HepG2 (cell line): ENCODE results near the gene F7. TPM values are rescaled to one million over a fixed set of nuclear protein-coding genes. Genes with fewer than 3 reads are reported as not detected.
A peak's percentile ranks its signal among the peaks of the same experiment; 100 is the strongest.

Experiments used
- ATAC-seq: fragments of 200-7000 bp; cut with Tn5 transposase; 3 replicates; pipeline ENCODE4 v1.9.1; 2020; ENCODE audit warnings: mild to moderate bottlenecking, moderate library complexity
- BruUV-seq: library from RNA; stranded (reverse); fragments of 400-500 nt; replicated peaks from 2 replicates; lab custom pipeline; 2021; lab: Mats Ljungman, UMichigan
- CTCF ChIA-PET: fragments of 300-600 bp; formaldehyde crosslinking; extraction: SDS; loops from one replicate; lab custom pipeline; 2021; ENCODE audit warnings: low total read pairs, inconsistent platforms, low intra/inter-chr PET ratio; lab: Yijun Ruan, JAX
- POLR2A ChIA-PET: fragments of 350-600 bp; sonication (Branson Sonifier 250); formaldehyde crosslinking; loops from one replicate; lab custom pipeline; 2020; ENCODE audit warnings: antibody characterized with exemption, inconsistent platforms; lab: Yijun Ruan, JAX
- DNase-seq: peaks from one replicate; pipeline ENCODE4 v3.0.0-alpha.2; 2015; ENCODE audit warnings: low spot score
- FAIRE-seq: peaks from 3 replicates; lab custom pipeline; 2011; peaks lifted over from hg19 to GRCh38; lab: Jason Lieb, UNC
- H2AFZ ChIP-seq: one replicate; pipeline ENCODE4 v1.6.1; 2011; ENCODE audit warnings: low read length, inconsistent platforms
- H3K27ac ChIP-seq: fragments of 300-600 bp; 3 replicates; pipeline ENCODE4 v1.8.0; 2011; ENCODE audit warnings: mixed run types, mild to moderate bottlenecking, mixed read lengths, low read length, inconsistent platforms; ENCODE audit not compliant: insufficient read depth; ENCODE audit errors: extremely low read length
- H3K27me3 ChIP-seq, 2 experiments: fragments of 200-600 bp in 1 of 2; 2 replicates in 1 of 2; 3 replicates in 1 of 2; pipeline versions ENCODE4 v1.6.0 to v1.8.0; 2011; ENCODE audit warnings: low read length in 2 of 2, mild to moderate bottlenecking in 2 of 2, moderate library complexity in 2 of 2, inconsistent platforms in 1 of 2; ENCODE audit not compliant: insufficient read depth in 2 of 2, control insufficient read depth in 1 of 2
- H3K36me3 ChIP-seq, 2 experiments: fragments of 200-600 bp in 1 of 2; replicated peaks in 1 of 2; 2 replicates in 1 of 2; 3 replicates in 1 of 2; pipeline versions ENCODE4 v1.5.1 to v1.8.0; 2011; ENCODE audit warnings: low read length in 2 of 2, inconsistent platforms in 1 of 2; ENCODE audit not compliant: insufficient read depth in 2 of 2, control insufficient read depth in 1 of 2
- H3K4me1 ChIP-seq: 2 replicates; pipeline ENCODE4 v1.5.1; 2012; ENCODE audit warnings: low read length, inconsistent platforms; ENCODE audit not compliant: insufficient read depth
- H3K4me2 ChIP-seq: 2 replicates; pipeline ENCODE4 v1.6.0; 2011; ENCODE audit warnings: low read depth, low read length, inconsistent platforms
- H3K4me3 ChIP-seq, 3 experiments: fragments of 200-600 bp in 1 of 3; sonication (generic), shearing (Covaris generic) in 1 of 3; replicated peaks in 1 of 3; 2 replicates each; pipeline ENCODE4 v1.5.1; 2011 to 2016; ENCODE audit warnings: low read length in 3 of 3, inconsistent platforms in 2 of 3, low read depth in 2 of 3, mild to moderate bottlenecking in 2 of 3, control low read depth in 1 of 3, mixed read lengths in 1 of 3; ENCODE audit not compliant: insufficient read depth in 1 of 3
- H3K79me2 ChIP-seq: one replicate; pipeline ENCODE4 v1.6.1; 2011; ENCODE audit warnings: low read length, inconsistent platforms; ENCODE audit not compliant: insufficient read depth
- H3K9ac ChIP-seq: 2 replicates; pipeline ENCODE4 v1.6.0; 2011; ENCODE audit warnings: mild to moderate bottlenecking, low read depth, low read length, inconsistent platforms; ENCODE audit not compliant: insufficient read depth
- H3K9me3 ChIP-seq: 2 replicates; pipeline ENCODE4 v1.5.1; 2012; ENCODE audit warnings: mild to moderate bottlenecking, low read length
- H4K20me1 ChIP-seq: 2 replicates; pipeline ENCODE4 v1.6.0; 2011; ENCODE audit warnings: inconsistent platforms, mild to moderate bottlenecking, low read length, moderate library complexity; ENCODE audit not compliant: insufficient read depth
- AGO2 ChIP-seq: fragments of 200-400 bp; formaldehyde crosslinking; optimal IDR thresholded peaks from 2 replicates; pipeline ENCODE3; 2017; ENCODE audit warnings: mild to moderate bottlenecking, low read depth, low read length, moderate library complexity
- EED ChIP-seq: sonication (generic); formaldehyde crosslinking; IDR thresholded peaks from 2 replicates; pipeline ENCODE4 v1.5.0; 2020; ENCODE audit warnings: mild to moderate bottlenecking, missing genetic modification reagents
- HNRNPL ChIP-seq: fragments of 200-400 bp; formaldehyde crosslinking; IDR thresholded peaks from 2 replicates; pipeline ENCODE4 v1.6.1; 2017; ENCODE audit warnings: mild to moderate bottlenecking, low read depth, low read length
- HOXA3 ChIP-seq: sonication (generic); formaldehyde crosslinking; IDR thresholded peaks from 2 replicates; pipeline ENCODE4 v1.5.0; 2020; ENCODE audit warnings: missing genetic modification reagents
- IKZF1 ChIP-seq: fragments of 450-650 bp; IDR thresholded peaks from 2 replicates; pipeline ENCODE4 v1.7.1; 2016
- POLR2AphosphoS5 ChIP-seq: IDR thresholded peaks from 2 replicates; pipeline ENCODE4 v1.6.1; 2012; ENCODE audit warnings: low read depth, low read length
- SSRP1 ChIP-seq: IDR thresholded peaks from 2 replicates; pipeline ENCODE4 v1.6.1; 2016; ENCODE audit warnings: control low read depth
- ZNF234 ChIP-seq: sonication (generic); formaldehyde crosslinking; conservative IDR thresholded peaks from 2 replicates; pipeline ENCODE4 v1.5.1; 2020; ENCODE audit warnings: mild to moderate bottlenecking, missing genetic modification reagents
- ZNF562 ChIP-seq: sonication (generic); formaldehyde crosslinking; IDR thresholded peaks from 2 replicates; pipeline ENCODE4 v1.8.0; 2022; ENCODE audit warnings: missing genetic modification reagents, borderline replicate concordance
- ZNF564 ChIP-seq: sonication (generic); formaldehyde crosslinking; IDR thresholded peaks from 2 replicates; pipeline ENCODE4 v1.8.1; 2023; ENCODE audit warnings: mild to moderate bottlenecking, missing genetic modification reagents
- ZNF660 ChIP-seq: sonication (generic); formaldehyde crosslinking; IDR thresholded peaks from 2 replicates; pipeline ENCODE4 v1.5.1; 2020; ENCODE audit warnings: mild to moderate bottlenecking, low read depth, missing genetic modification reagents, borderline replicate concordance
- WGBS: methylation state at CpG from one replicate; pipeline ENCODE4 v1.1.6; 2017; ENCODE audit warnings: low lambda C conversion rate; 5-methylcytosine and 5-hydroxymethylcytosine counted together
- in situ Hi-C: cut with HindIII; loops from 2 replicates; pipeline ENCODE4 v1.10.0; 2017; ENCODE audit warnings: low pct_unique_long_range_greater_than_20kb; ENCODE audit not compliant: extremely low pct_ligation_motif_present
- intact Hi-C: fragments of 100-400 bp; cut with micrococcal nuclease; formaldehyde crosslinking; loops from one replicate; pipeline ENCODE4 v1.10.0; 2022; ENCODE audit not compliant: unreplicated experiment
- polyA plus RNA-seq, 8 experiments: library from polyadenylated mRNA; depleted of rRNA in 3 of 8; stranded (reverse) in 7 of 8; unstranded in 1 of 8; fragments of >200 nt; fragmentation: Illumina TruSeq in 4 of 8; extraction: Trizol in 4 of 8; gene quantifications; 2 replicates each; pipeline versions ENCODE4 v1.2.1 to v1.2.3, GENCODE V29; 2011 to 2016; ENCODE audit warnings: low read depth in 4 of 8, missing spikeins in 1 of 8, mixed read lengths in 1 of 8; ENCODE audit not compliant: insufficient read depth in 1 of 8
- total RNA-seq, 5 experiments: library from RNA; depleted of rRNA; stranded (reverse); fragments of >200 nt; fragmentation: Illumina TruSeq; extraction: Trizol; gene quantifications; 2 replicates each; pipeline ENCODE4 v1.2.3, GENCODE V29; 2016; ENCODE audit warnings: low read depth in 1 of 5

Gene F7
- total and polyA plus RNA-seq, 2 of the 13 experiments (the other 11 are each of a cell fraction or from before 2014, with no cell fraction given) = 12.6 to 26.5 TPM

GRCh38 chr13:113115363-113116205, 10.0 kb downstream of the F7 start:
- ChIA-PET POLR2A (interaction anchor here (1.0 to 2.5 kb wide), 4 partner anchors 9 to 35 kb away, joined by 3 to 13 read pairs (median 4); partner anchors contain the start of gene F7), CTCF (no interaction called here)
- ATAC-seq (no peak), DNase-seq (no peak), FAIRE-seq (no peak)
- Histone ChIP-seq H2AFZ (no peak overlapping the region), H3K9me3 (no peaks in the 10 kb centered on the region), H3K4me1 (peaks cover 16% of the 10 kb centered on the region), H3K79me2 (no peaks in the 10 kb centered on the region), H3K4me3 (no peak overlapping the region), H3K4me2 (no peak overlapping the region), H4K20me1 (no peaks in the 10 kb centered on the region), H3K27ac (no peak overlapping the region), H3K9ac (no peak overlapping the region), H3K36me3 (peaks cover 0 to 1% of the 10 kb centered on the region in 2 experiments; a peak in 1 of 5 replicates), H3K27me3 (no peaks in the 10 kb centered on the region)
- intact Hi-C loops (no loop called here), in situ Hi-C loops (no loop called here)
- TF ChIP-seq SSRP1 (CRISPR knock-in tag) (peak; percentile 78; the same call in 1 of the 2 replicates), HNRNPL (0 out of 2 replicates have a peak, but pooled peaks have one; percentile 30), ZNF562 (CRISPR knock-in tag) (no peak), POLR2AphosphoS5 (0 out of 2 replicates have a peak, but pooled peaks have one; percentile 28), ZNF234 (CRISPR knock-in tag) (no peak), EED (CRISPR knock-in tag) (0 out of 2 replicates have a peak, but pooled peaks have one; percentile 43), IKZF1 (no peak)
- WGBS = 100% methylated on average over 7 of the region's 21 CpGs
- BruUV-seq = no TSS peak

DNA sequence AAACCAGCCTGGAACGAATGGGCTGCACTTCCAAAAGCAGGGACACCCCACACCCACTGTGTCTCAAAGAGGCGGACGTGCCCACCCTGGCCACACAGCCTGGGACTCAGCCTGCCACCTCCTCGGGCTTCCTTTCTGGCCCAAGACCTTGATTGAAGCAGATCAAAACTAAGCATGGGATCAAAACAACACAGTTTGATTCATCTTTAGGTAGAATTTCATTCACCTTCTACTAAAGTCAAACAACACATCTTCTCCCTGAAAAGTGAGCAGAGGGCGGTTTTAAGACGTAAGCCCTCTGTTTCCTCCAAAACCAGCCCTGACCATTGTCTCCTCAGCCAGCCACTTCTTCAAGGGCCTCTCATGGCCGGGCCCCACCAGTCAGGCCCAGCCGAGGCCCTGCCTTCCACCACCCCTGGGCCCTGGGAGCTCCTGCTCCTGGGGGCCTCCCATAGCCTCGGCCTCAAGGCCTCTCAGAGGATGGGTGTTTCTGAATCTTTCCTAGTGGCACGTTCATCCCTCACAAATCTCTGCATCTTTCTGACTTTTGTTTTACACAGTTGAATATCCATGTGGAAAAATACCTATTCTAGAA, 10.7 kb downstream of the F7 start:
- H3K9me3 ChIP-seq = no peaks in the 10 kb centered on the region
- no peak overlapping the region for H3K27ac ChIP-seq
- POLR2A ChIA-PET = interaction anchor here (1.0 to 1.2 kb wide), 2 partner anchors 11 to 34 kb away, joined by 3 read pairs; partner anchors contain the start of gene F7
- H4K20me1 ChIP-seq = no peaks in the 10 kb centered on the region
- intact Hi-C loops = no loop called here
- TF ChIP-seq ZNF660 (CRISPR knock-in tag) = no peak
- TF ChIP-seq HOXA3 (CRISPR knock-in tag) = no peak
- TF ChIP-seq ZNF564 (CRISPR knock-in tag) = no peak
- TF ChIP-seq AGO2 = peak; percentile 12
- TF ChIP-seq, all 625 proteins: peak for 1
- no peak overlapping the region for H3K4me3 ChIP-seq
- in situ Hi-C loops = no loop called here
- 95% methylated on average over 9 of the region's 10 CpGs for WGBS
- peaks cover 16% of the 10 kb centered on the region for H3K4me1 ChIP-seq
- DNase-seq (no peak), FAIRE-seq (no peak), ATAC-seq (no peak)
- H3K27me3 ChIP-seq = no peaks in the 10 kb centered on the region
- peaks cover 0 to 1% of the 10 kb centered on the region in 2 experiments; a peak in 1 of 5 replicates for H3K36me3 ChIP-seq
- CTCF ChIA-PET = no interaction called here
- no TSS peak for BruUV-seq
- H3K79me2 ChIP-seq = no peaks in the 10 kb centered on the region
- no peak overlapping the region for H3K9ac ChIP-seq
- H3K4me2 ChIP-seq = no peak overlapping the region
- H2AFZ ChIP-seq = no peak overlapping the region
